ENCODE data around the gene PUDP.

PUDP gene

DNA sequence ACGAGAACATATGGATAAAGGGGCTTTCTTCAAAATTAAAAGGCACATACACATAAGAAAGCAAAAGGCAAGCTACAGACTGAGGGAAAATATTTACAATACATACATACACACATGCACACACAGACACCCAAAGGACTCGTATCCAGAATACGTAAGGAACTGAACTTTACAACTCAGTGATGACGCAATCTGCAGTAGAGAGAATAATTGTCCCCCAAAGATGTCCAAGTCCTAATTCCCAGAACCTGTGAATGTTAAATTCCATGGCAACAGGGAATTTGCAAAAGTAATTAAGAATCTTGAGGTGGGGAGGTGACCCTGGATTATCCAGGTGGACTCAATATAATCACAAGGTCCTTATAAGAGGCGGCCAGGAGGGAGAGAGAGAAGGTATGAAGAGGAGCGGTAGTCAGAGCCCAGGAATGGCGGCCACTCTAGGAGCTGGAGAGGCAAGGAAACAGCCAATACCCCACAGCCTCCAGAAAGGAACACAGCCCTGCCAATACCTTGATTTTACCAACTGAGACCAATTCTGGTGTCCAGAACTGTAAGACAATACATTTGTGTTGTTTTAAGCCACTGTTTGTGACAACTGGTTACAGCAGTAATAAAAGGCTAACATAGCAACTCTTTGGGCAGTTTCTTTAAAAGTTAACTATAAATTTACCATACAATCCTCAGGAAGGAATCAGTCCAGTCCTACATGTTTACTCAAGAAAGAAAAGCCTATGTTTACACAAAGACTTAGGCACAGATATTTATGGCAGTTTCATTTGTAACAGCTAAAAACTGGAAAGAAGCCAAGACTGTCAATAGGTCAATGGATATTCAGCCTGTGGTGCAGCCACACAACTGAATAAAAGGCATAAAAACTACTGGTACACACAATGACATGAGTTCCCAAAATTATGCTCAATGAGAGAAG is 27.7 kb downstream of the PUDP start:
- Mint-ChIP-seq H3K9me3 (peaks cover 11% of the 10 kb centered on the region), H3K4me1 (peaks cover 35% of the 10 kb centered on the region), H3K27ac (peak overlapping the region; percentile 94), H3K36me3 (ENCODE audit: low read depth) (peaks cover 45% of the 10 kb centered on the region), H3K27me3 (ENCODE audit: low read depth, poor library complexity) (no peaks in the 10 kb centered on the region), H3K4me3 (no peak overlapping the region)
- no peak for DNase-seq
- TF ChIP-seq, protein P1, sequence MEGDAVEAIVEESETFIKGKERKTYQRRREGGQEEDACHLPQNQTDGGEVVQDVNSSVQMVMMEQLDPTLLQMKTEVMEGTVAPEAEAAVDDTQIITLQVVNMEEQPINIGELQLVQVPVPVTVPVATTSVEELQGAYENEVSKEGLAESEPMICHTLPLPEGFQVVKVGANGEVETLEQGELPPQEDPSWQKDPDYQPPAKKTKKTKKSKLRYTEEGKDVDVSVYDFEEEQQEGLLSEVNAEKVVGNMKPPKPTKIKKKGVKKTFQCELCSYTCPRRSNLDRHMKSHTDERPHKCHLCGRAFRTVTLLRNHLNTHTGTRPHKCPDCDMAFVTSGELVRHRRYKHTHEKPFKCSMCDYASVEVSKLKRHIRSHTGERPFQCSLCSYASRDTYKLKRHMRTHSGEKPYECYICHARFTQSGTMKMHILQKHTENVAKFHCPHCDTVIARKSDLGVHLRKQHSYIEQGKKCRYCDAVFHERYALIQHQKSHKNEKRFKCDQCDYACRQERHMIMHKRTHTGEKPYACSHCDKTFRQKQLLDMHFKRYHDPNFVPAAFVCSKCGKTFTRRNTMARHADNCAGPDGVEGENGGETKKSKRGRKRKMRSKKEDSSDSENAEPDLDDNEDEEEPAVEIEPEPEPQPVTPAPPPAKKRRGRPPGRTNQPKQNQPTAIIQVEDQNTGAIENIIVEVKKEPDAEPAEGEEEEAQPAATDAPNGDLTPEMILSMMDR (IDR thresholded peaks at IDR 0.05), result no peak

DNA sequence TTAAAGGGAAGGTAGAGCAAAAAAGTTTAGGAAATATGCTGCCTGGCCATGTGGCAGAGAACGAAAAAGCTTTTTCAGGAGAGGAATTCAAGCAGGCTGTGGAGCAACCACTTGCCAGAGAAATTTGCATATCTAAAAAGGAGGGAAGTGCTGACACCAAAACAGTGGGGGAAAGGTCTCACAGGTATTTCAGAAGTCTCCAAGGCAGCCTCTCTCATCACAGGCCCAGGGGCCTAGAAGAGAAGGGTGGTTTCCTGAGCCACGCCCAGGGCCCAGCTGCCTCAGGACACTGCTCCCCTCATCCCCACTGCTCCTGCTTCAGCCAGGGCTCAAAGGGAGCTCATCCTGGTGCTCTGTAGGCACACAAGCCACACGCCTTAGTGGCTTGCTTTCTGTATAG is 30.4 kb downstream of the PUDP start:
- TF ChIP-seq, protein P1 (IDR thresholded peaks at IDR 0.05), result no peak
- Mint-ChIP-seq H3K4me3 (no peak overlapping the region), H3K27me3 (ENCODE audit: low read depth, poor library complexity) (peaks cover 3% of the 10 kb centered on the region), H3K36me3 (ENCODE audit: low read depth) (peaks cover 48% of the 10 kb centered on the region), H3K9me3 (no peaks in the 10 kb centered on the region), H3K27ac (no peak overlapping the region), H3K4me1 (peaks cover 30% of the 10 kb centered on the region)
- no peak for DNase-seq

DNA sequence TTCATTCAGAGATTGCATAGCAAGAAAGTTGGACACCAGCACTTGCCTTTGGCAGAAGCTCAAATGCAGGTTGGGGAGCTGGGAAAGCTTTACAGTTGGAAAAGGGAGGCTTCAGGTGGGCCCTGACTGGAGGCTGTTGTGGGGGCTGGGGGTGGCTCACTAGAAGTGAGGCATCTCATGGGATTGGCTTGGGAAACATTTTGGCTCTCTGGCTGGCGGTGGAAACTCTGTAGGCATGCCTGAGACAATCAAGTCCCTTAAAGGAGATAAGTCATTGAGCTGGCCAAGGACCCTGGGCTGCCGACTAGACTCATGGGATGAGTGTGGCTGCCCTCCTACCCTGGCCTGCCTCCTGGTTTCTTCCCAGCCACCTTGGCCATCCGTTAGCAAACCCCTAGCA is 31.9 kb downstream of the PUDP start:
- no peaks in the 10 kb centered on the region for H3K9me3 Mint-ChIP-seq
- peaks cover 22% of the 10 kb centered on the region for H3K4me1 Mint-ChIP-seq
- TF ChIP-seq, protein P1 (IDR thresholded peaks at IDR 0.05), result no peak
- H3K27me3 Mint-ChIP-seq (ENCODE audit: low read depth, poor library complexity), result peaks cover 3% of the 10 kb centered on the region
- peaks cover 48% of the 10 kb centered on the region for H3K36me3 Mint-ChIP-seq (ENCODE audit: low read depth)
- no peak overlapping the region for H3K27ac Mint-ChIP-seq
- no peak overlapping the region for H3K4me3 Mint-ChIP-seq
- no peak for DNase-seq

DNA sequence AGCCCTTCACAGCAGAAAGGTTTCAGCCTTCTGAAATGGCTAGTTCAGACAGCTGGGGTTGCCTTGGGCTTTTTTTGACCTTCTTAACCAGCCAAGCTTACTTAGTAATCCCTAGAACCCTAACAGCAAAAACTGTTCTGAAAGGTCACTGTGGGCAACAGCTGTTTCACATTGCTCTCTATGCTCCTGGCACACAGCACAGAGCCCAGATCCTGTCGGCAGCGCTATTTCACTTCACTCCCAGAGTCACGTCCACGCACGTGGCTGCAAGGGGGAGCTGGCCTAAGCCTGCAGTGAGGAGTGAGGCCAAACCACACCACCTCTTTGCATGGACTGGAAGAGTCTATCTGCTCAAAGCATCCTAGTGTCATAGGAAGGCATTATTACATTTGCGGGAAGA is 32.4 kb downstream of the PUDP start:
- Mint-ChIP-seq H3K9me3 (no peaks in the 10 kb centered on the region), H3K36me3 (ENCODE audit: low read depth) (peaks cover 48% of the 10 kb centered on the region), H3K27me3 (ENCODE audit: low read depth, poor library complexity) (peaks cover 3% of the 10 kb centered on the region), H3K27ac (peak overlapping the region; percentile 66), H3K4me3 (no peak overlapping the region), H3K4me1 (peaks cover 22% of the 10 kb centered on the region)
- DNase-seq, result no peak
- TF ChIP-seq, protein P1 (IDR thresholded peaks at IDR 0.05), result no peak

DNA sequence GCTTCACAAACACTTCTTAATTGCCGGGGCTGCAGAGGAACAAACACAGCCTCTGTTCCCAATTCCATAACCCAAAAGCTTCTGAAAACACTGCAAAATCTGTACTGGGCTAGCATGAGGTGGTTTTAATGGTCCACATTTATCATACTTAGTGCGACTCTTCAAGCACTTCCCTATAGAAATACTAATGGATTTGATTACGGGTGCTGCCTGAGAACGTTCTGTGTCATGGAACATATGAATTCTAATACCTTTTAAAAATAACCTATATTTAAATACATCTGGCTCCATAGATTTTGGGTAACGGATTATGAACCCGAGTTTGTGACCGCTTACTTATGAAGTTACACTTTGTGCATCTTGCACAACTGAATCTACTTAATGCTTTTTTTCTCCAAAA is 35.9 kb downstream of the PUDP start:
- Mint-ChIP-seq H3K4me1 (peaks cover 35% of the 10 kb centered on the region), H3K9me3 (no peaks in the 10 kb centered on the region), H3K27me3 (ENCODE audit: low read depth, poor library complexity) (peaks cover 3% of the 10 kb centered on the region), H3K27ac (no peak overlapping the region), H3K4me3 (no peak overlapping the region), H3K36me3 (ENCODE audit: low read depth) (peaks cover 35% of the 10 kb centered on the region)
- TF ChIP-seq, protein P1 (IDR thresholded peaks at IDR 0.05), result no peak
- no peak for DNase-seq

DNA sequence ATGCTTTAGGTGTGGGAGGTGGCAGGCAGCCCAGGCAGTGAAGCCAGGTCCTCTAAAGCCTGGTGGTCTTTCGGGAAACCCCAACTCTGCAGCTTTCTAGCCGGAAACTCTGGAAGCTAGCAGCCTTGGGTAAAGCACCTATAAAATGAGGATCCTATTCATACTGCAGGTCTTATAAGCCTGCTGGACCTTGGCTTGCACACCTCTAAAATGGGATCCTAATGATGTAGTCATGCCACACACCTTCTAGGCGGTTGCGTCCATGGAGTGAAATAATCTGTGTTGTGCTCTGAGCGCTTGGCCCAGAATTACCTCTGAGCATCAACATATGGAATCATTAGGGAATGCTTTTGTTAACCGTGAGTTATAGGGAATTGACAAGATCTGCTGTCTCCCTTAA is 36.4 kb downstream of the PUDP start:
- H3K9me3 Mint-ChIP-seq, result no peaks in the 10 kb centered on the region
- peaks cover 3% of the 10 kb centered on the region for H3K27me3 Mint-ChIP-seq (ENCODE audit: low read depth, poor library complexity)
- DNase-seq, result no peak
- H3K4me3 Mint-ChIP-seq, result no peak overlapping the region
- H3K27ac Mint-ChIP-seq, result no peak overlapping the region
- TF ChIP-seq, protein P1 (IDR thresholded peaks at IDR 0.05), result no peak
- peaks cover 35% of the 10 kb centered on the region for H3K4me1 Mint-ChIP-seq
- H3K36me3 Mint-ChIP-seq (ENCODE audit: low read depth), result peaks cover 29% of the 10 kb centered on the region

Data from nephron progenitor cell (in vitro differentiated cells).